NCI-H226 (cell line): ENCODE data around the gene TTC24.
"Not testable (repeated sequence)": the region's sequence is repeated elsewhere in the genome, so short reads cannot be mapped to it uniquely, and the experiment has no call there.

ENCODE experiments used
- DNase-seq: peaks from one replicate; pipeline ENCODE4 v3.0.0-alpha.2; 2015

TTC24 gene

GRCh38 chr1:156615946-156616345 is 36.4 kb downstream of the TTC24 start:
- no peak for DNase-seq

- peak; percentile 41 for DNase-seq
Observed at GRCh38 chr1:156616463-156616862, 36.9 kb downstream of the TTC24 start.

DNA sequence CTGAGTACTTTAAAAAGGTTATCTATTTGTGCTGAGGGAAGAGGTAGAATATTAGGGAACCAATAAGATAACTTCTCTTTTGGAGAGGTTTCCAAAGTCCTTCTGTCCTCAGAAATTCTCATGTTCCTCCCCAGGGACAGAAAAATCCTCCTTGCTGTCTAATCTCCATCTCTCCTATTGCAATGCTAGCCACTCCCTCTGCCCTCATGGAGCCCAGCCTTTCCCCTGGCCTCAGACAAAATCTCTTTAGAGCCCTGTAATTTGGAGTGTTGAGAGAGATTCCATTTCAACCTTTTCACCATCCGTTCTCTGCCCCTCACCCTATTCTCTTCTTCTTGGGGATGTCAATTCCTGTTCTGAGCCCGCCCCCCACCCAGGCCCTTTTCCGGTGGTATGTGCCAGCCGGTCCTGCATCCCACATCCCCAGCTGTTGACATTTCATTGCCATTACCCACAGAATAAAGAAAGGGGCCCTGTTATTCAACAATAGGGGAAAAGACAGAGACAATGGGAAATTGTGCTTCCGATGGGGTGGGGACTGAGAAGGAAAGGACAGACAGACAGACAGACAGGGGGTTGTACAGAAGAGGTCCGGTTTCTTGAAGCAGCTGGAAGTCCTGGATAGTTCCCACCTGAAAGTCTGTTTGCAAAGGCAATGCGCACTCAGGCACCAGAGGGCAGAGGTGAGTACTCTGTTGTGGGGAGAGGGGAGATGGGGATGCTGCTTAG is 39.5 kb downstream of the TTC24 start, which contains the start of gene HAPLN2:
HAPLN2 (plus strand) TSS at position 563 of the 729 bp plus-strand sequence. CDS start 4,076 bp downstream, outside the sequence.
- no peak for DNase-seq

DNA sequence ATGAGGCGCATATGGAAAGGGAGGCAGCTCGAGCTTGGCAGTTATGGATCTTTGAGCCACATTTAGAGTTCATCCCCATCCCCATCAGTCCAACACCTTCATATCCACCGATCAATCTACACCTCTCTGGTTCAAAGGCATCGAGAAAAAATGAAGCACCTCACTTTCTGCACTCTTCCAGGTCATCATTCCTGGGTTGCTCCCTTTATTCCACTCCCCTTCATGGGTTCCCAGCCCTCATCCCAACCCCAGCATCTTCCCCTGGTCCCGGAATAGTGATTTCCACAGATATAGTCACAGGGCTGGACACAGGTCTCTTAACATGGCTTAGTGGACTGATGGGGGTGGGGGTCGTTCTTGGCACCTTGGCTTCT is 40.0 kb downstream of the TTC24 start:
- DNase-seq: no peak

DNA sequence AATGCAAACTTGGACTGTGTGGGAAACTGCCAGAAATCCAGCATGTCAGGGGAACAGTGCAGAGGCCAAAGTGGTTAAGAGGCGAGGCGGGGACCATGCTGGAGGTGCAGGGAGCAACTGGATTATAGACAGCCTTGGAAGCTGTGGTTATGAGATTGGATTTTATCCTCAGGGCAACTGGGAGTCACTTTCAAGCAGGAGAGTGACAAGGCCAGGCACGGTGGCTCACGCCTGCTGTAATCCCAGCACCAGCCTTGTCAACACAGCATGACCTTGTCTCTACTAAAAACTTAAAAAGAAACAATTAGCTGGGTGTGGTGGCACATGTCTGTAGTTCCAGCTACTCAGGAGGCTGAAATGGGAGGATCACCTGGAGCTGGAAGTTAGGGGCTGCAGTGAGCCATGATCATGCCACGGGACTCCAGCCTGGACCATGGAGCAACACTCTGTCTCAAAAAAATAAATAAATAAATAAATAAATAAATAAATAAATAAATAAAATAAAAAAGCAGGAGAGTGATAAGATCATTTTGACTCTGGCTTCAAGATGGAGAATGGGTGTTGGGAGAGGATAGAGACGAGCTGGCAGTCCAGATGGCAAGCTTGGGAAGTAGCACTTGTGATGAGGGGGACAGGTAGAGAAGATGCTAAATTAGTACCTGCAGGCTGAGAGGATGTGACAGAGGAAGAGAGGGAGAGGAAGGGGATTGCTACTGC is 43.2 kb downstream of the TTC24 start:
- no peak for DNase-seq

GRCh38 chr1:156623946-156624813 is 44.7 kb downstream of the TTC24 start:
- peak; percentile 44 for DNase-seq

DNA sequence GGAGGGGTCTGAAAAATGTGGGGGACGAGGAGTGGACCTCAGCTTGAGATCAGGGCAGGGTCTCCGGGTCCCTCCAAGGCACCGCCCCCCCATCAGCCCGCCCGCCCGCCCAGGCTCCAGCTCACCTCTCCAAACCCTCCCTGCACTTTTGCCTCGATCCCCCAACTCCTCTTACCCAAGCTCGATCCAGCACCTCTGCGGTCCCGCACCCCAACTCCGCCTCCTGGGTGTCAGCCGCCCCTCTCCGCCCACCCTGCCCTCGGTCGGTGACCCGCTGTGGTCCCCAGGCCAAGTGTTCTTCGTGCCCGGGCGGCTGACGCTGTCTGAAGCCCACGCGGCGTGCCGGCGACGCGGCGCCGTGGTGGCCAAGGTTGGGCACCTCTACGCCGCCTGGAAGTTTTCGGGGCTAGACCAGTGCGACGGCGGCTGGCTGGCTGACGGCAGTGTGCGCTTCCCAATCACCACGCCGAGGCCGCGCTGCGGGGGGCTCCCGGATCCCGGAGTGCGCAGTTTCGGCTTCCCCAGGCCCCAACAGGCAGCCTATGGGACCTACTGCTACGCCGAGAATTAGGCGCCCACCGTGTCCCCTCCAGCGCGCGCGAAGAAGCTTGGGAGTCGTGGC is 45.4 kb downstream of the TTC24 start:
- no peak for DNase-seq

GRCh38 chr1:156625436-156626078 is 46.0 kb downstream of the TTC24 start:
- no peak for DNase-seq

GRCh38 chr1:156626079-156626438 is 46.5 kb downstream of the TTC24 start:
- no peak for DNase-seq

- DNase-seq: no peak
Observed at GRCh38 chr1:156627313-156627880, 47.9 kb downstream of the TTC24 start.

GRCh38 chr1:156629823-156630449 is 50.4 kb downstream of the TTC24 start:
- DNase-seq: no peak

DNA sequence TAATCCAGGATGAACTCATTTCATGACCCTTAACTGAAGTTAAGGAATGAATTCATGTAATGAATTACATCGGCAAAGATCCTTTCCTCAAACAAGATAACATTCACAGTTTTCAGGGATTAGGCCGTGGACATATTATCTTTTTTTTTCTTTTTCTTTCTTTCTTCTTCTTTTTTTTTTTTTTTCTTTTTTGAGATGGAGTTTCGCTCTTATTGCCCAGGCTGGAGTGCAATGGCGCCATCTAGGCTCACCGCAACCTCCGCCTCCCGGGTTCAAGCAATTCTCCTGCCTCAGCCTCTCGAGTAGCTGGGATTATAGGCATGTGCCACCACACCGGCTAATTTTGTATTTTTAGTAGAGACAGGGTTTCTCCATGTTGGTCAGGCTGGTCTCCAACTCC is 51.6 kb downstream of the TTC24 start:
- DNase-seq: not testable (repeated sequence)

GRCh38 chr1:156632355-156632754 is 52.8 kb downstream of the TTC24 start:
- DNase-seq: no peak
